ENCODE data around the gene MROH7.

GRCh38 chr1:54721719-54722118, 80.1 kb downstream of the MROH7 start:
- no peak for TF ChIP-seq CTCF (IDR thresholded peaks at IDR 0.05)
- no peak for TF ChIP-seq POLR2A (IDR thresholded peaks at IDR 0.05)
